Fibroblast of lung (primary cell): ENCODE measurements around the gene IKZF3. TPM values are rescaled to one million over a fixed set of nuclear protein-coding genes. Genes with fewer than 3 reads are reported as not detected.
"Not testable (repeated sequence)": the region's sequence is repeated elsewhere in the genome, so short reads cannot be mapped to it uniquely, and the experiment has no call there.

Experiments used
- DNase-seq, 2 donors: peaks; one replicate each; pipeline versions ENCODE4 v3.0.0 to v3.0.0-alpha.2; 2010; ENCODE audit warnings: low read depth in 2 of 2
- H2AFZ ChIP-seq: 2 replicates; pipeline ENCODE4 v1.5.1; 2012; ENCODE audit warnings: low read length, control low read depth, inconsistent platforms
- H3K27ac ChIP-seq: 2 replicates; pipeline ENCODE4 v1.5.1; 2011; ENCODE audit warnings: low read length, control low read depth; ENCODE audit not compliant: insufficient read depth
- H3K27me3 ChIP-seq: 2 replicates; pipeline ENCODE4 v1.5.1; 2011; ENCODE audit warnings: mild to moderate bottlenecking, low read length; ENCODE audit not compliant: control insufficient read depth, insufficient read depth
- H3K36me3 ChIP-seq: 2 replicates; pipeline ENCODE4 v1.5.1; 2011; ENCODE audit warnings: low read length; ENCODE audit not compliant: control insufficient read depth, insufficient read depth
- H3K4me1 ChIP-seq: 2 replicates; pipeline ENCODE4 v1.5.1; 2011; ENCODE audit warnings: low read length; ENCODE audit not compliant: control insufficient read depth, insufficient read depth; ENCODE audit errors: extremely low read depth
- H3K4me2 ChIP-seq: 2 replicates; pipeline ENCODE4 v1.5.1; 2011; ENCODE audit warnings: low read length, control low read depth; ENCODE audit not compliant: insufficient read depth; ENCODE audit errors: extremely low read depth
- H3K4me3 ChIP-seq, 4 experiments: fragments of 200-600 bp in 1 of 4; sonication (generic) in 1 of 4; replicated peaks in 1 of 4; 2 replicates each; pipeline ENCODE4 v1.5.1; 2011 to 2016; ENCODE audit warnings: low read length in 4 of 4, low read depth in 3 of 4, mild to moderate bottlenecking in 3 of 4, control low read depth in 2 of 4, inconsistent platforms in 1 of 4, mixed read lengths in 1 of 4; ENCODE audit not compliant: insufficient read depth in 1 of 4; ENCODE audit errors: control extremely low read depth in 1 of 4
- H3K79me2 ChIP-seq: 2 replicates; pipeline ENCODE4 v1.5.1; 2012; ENCODE audit warnings: mild to moderate bottlenecking, low read length, inconsistent platforms; ENCODE audit not compliant: control insufficient read depth, insufficient read depth
- H3K9ac ChIP-seq: 2 replicates; pipeline ENCODE4 v1.5.1; 2011; ENCODE audit warnings: mild to moderate bottlenecking, low read length, control low read depth; ENCODE audit not compliant: insufficient read depth
- H3K9me3 ChIP-seq: 2 replicates; pipeline ENCODE4 v1.5.1; 2012; ENCODE audit warnings: low read depth, low read length; ENCODE audit not compliant: control insufficient read depth, insufficient read depth
- H4K20me1 ChIP-seq: 2 replicates; pipeline ENCODE4 v1.5.1; 2011; ENCODE audit warnings: low read length; ENCODE audit not compliant: control insufficient read depth, insufficient read depth; ENCODE audit errors: extremely low read depth
- EZH2 ChIP-seq: IDR thresholded peaks from 2 replicates; pipeline ENCODE4 v1.5.1; 2012; ENCODE audit warnings: low read length, control low read depth, mild to moderate bottlenecking; ENCODE audit errors: missing control alignments
- polyA plus RNA-seq, 2 donors: library from polyadenylated mRNA; depleted of rRNA in 1 of 2; stranded (reverse) in 1 of 2; unstranded in 1 of 2; fragments of >200 nt; gene quantifications; 2 replicates each; pipeline ENCODE4 v1.2.1, GENCODE V29; 2011 to 2012; ENCODE audit warnings: missing spikeins in 1 of 2
- total RNA-seq: library from RNA; depleted of rRNA; stranded (reverse); fragments of >200 nt; gene quantifications from 2 replicates; pipeline ENCODE4 v1.2.1, GENCODE V29; 2014
- TF ChIP-seq, protein P1 (sequence below), 2 donors: IDR thresholded peaks in 1 of 2; conservative IDR thresholded peaks in 1 of 2; 1 replicate in 1 of 2; 2 replicates in 1 of 2; pipeline ENCODE4 v1.5.1; 2011 to 2012; ENCODE audit warnings: low read length in 2 of 2, control low read depth in 1 of 2, inconsistent platforms in 1 of 2, low read depth in 1 of 2, mild to moderate bottlenecking in 1 of 2

Gene IKZF3
- total and polyA plus RNA-seq, 2 donors (not counting 1 experiment from before 2014, with no cell fraction given): not detected

DNA sequence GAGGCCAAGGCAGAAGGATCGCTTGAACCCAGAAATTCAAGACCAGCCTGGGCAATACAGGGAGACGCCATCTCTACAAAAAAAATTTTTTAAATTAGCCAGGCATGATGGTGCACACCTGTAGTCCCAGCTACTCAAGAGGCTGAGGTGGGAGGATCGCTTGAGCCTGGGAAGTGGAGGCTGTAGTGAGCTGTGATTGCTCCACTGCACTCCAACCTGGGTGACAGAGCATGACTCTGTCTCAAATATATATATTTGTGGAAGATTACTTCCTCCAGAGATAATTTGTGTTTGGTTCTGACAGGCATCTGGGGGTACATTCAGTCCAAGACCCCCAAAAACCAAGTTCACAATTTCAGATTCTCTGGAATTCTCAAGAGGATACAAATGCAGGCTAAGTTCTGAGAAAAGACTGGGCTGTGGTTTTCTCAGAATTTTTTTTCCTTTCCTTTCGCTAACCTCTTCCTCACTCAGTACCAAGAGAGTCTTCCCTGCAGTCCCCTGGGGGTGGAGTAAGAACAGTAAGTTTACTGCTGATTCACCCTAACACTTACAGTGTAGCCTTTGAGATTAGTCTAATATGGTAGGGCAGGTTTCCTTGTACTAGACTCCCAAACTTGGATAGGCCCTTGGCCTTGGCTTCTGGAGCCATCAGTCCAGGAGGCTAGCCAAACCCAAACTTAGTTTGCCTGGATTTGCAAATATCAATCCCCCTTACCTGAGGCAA lies 39.2 kb upstream of the IKZF3 start:
- DNase-seq: no peak

DNA sequence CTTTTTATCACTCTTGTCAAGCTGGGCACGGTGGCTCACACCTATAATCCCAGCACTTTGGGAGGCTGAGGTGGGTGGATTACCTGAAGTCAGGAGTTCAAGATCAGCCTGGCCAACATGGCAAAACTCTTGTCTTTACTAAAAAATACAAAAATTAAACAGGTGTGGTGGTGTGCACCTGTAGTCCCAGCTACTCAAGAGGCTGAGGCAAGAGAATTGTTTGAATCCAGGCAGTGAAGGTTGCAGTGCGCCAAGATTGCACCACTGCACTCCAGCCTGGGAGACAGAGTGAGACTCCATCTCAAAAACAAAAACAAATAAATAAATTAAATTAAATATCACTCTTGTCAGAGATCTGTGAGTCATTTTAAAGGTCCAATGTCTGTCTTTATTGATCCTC lies 37.9 kb upstream of the IKZF3 start:
- H3K36me3 ChIP-seq, H3K27me3 ChIP-seq, H3K4me3 ChIP-seq, H4K20me1 ChIP-seq, H3K79me2 ChIP-seq, H3K27ac ChIP-seq, H3K9me3 ChIP-seq, H2AFZ ChIP-seq, H3K9ac ChIP-seq, H3K4me1 ChIP-seq, H3K4me2 ChIP-seq, DNase-seq: not testable (repeated sequence)

More for the DNA sequence above, 39.2 kb upstream of the IKZF3 start:
- no peak for TF ChIP-seq EZH2
- TF ChIP-seq, protein P1, sequence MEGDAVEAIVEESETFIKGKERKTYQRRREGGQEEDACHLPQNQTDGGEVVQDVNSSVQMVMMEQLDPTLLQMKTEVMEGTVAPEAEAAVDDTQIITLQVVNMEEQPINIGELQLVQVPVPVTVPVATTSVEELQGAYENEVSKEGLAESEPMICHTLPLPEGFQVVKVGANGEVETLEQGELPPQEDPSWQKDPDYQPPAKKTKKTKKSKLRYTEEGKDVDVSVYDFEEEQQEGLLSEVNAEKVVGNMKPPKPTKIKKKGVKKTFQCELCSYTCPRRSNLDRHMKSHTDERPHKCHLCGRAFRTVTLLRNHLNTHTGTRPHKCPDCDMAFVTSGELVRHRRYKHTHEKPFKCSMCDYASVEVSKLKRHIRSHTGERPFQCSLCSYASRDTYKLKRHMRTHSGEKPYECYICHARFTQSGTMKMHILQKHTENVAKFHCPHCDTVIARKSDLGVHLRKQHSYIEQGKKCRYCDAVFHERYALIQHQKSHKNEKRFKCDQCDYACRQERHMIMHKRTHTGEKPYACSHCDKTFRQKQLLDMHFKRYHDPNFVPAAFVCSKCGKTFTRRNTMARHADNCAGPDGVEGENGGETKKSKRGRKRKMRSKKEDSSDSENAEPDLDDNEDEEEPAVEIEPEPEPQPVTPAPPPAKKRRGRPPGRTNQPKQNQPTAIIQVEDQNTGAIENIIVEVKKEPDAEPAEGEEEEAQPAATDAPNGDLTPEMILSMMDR (conservative IDR thresholded peaks at IDR 0.05 in 1 of 2, IDR thresholded peaks at IDR 0.05 in 1 of 2; ENCODE audit: low read depth in 1 of 2, low read length in 2 of 2): no peak
- Histone ChIP-seq H4K20me1 (no peaks in the 10 kb centered on the region), H3K4me3 (no peak overlapping the region), H3K4me2 (no peak overlapping the region), H2AFZ (no peak overlapping the region), H3K4me1 (peaks cover 2% of the 10 kb centered on the region), H3K9ac (no peak overlapping the region), H3K9me3 (no peaks in the 10 kb centered on the region), H3K27ac (no peak overlapping the region), H3K79me2 (no peaks in the 10 kb centered on the region), H3K27me3 (no peaks in the 10 kb centered on the region), H3K36me3 (no peaks in the 10 kb centered on the region)

DNA sequence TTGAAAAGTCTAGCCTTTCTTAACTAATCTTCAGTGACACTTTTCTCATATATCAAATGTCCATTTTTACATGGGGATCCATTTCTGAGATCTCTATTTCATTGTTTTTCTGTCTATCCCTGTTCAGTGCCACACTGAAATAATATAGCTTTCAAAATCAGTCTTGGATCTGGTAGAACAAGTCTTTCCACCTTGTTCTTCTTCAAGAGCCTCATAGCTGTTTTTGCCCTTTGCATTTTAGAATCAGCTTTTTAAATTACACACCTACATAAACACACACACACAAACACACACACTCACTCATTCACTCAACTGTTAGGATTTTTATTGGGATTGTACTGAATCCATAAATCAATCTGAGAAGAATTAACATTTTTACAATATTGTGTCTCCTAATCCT lies 35.1 kb upstream of the IKZF3 start:
- Histone ChIP-seq H3K27me3 (no peaks in the 10 kb centered on the region), H3K9ac (no peak overlapping the region), H3K36me3 (no peaks in the 10 kb centered on the region), H3K79me2 (no peaks in the 10 kb centered on the region), H3K4me1 (peaks cover 2% of the 10 kb centered on the region), H3K27ac (no peak overlapping the region), H3K4me2 (no peak overlapping the region), H3K9me3 (no peaks in the 10 kb centered on the region), H3K4me3 (no peak overlapping the region), H2AFZ (no peak overlapping the region), H4K20me1 (no peaks in the 10 kb centered on the region)
- no peak for DNase-seq
- TF ChIP-seq, protein P1 (conservative IDR thresholded peaks at IDR 0.05 in 1 of 2, IDR thresholded peaks at IDR 0.05 in 1 of 2; ENCODE audit: low read depth in 1 of 2, low read length in 2 of 2): no peak
- TF ChIP-seq EZH2: no peak
